SK-MEL-5 (cell line): ENCODE data around the gene RUNDC3A. TPM values are rescaled to one million over a fixed set of nuclear protein-coding genes. Genes with fewer than 3 reads are reported as not detected.
"Not testable (repeated sequence)": the region's sequence is repeated elsewhere in the genome, so short reads cannot be mapped to it uniquely, and the experiment has no call there.

Experiments
- DNase-seq: peaks from one replicate; pipeline ENCODE4 v3.0.0-alpha.2; 2016; ENCODE audit warnings: low read depth, low spot score
- in situ Hi-C: cut with HindIII; loops from 2 replicates; pipeline ENCODE4 v1.10.0; 2016; ENCODE audit warnings: low sequenced_read_pairs, high pct_unique_total_duplicates, low pct_unique_long_range_greater_than_20kb
- small RNA-seq, 2 experiments: library from RNA; depleted of rRNA; stranded (forward); fragments of <200 nt; gene quantifications; one replicate each; pipeline ENCODE3, GENCODE V24; 2014
- total RNA-seq: library from RNA; depleted of rRNA; stranded (reverse); fragments of >200 nt; shearing (Covaris generic); gene quantifications from 2 replicates; pipeline ENCODE4 v1.2.3, GENCODE V29; 2014; rRNA removed

RUNDC3A gene
- total RNA-seq, 1 experiment from 2014 or later = 0.50 TPM

DNA sequence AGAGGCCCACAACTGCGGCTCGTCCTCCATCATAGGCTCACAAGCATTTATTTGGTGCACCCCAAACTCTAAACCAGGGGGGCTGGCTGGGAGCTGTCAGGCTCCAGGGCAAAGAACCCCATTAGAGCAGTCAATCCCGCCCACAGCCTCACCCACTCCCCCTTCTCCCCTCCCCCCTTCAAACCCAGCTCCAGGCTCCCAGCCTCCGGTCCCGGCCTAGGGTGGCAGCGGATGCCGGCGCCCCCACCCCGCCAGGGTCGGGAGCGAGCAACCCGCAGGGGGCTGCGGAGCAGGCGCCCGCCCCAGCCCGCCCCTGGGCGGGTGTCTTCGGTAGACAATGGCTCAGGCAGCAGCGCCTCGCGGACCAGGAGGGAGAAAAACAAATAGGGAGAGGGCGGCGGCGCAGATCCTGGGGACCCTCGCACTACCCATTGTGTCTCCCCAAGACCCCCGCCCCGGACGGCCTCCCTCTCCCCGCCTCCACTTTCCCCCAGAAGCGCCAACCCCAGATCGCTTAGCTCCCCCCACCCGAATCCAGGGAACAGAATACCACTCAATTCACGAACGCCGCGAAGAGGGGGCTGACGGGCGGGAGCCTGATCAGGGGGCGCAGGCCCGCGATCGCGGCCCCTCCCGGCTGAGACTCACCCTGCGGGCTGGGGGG lies 54.7 kb downstream of the RUNDC3A start:
- no peak for DNase-seq
- in situ Hi-C loops = no loop called here

DNA sequence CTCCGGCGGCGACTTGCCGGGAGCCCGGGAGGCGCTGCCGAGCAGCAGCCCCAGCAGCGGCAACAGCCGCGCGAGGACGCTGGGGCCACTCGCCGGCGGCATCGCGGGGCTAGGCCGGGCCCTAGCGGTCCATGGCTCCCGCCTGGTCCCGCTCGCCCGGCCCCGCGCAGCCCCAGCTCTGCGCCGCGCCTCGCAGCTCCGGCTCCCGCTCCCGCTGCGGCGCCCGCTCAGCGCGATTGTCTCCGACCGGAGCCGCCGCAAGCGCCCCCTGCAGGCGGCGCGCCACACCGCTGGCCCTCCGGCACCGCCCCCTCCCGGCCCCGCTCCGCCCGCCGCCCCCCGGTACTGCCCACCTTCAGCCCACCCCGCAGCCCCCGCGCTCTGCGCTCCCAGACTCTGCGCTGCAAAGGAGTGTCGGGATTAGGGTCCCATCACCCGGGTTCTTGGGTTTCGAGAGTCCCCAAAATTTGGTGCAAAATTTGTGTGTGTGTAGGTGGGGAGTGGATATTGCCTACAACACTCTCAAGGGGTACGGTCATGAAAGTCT lies 55.3 kb downstream of the RUNDC3A start, which contains the start of gene FAM171A2:
Gene FAM171A2 (minus strand): TSS at position 241 of the 547 bp plus-strand sequence. CDS start 139 bp downstream, at position 102.
- peak; percentile 56 for DNase-seq
- in situ Hi-C loops = no loop called here

DNA sequence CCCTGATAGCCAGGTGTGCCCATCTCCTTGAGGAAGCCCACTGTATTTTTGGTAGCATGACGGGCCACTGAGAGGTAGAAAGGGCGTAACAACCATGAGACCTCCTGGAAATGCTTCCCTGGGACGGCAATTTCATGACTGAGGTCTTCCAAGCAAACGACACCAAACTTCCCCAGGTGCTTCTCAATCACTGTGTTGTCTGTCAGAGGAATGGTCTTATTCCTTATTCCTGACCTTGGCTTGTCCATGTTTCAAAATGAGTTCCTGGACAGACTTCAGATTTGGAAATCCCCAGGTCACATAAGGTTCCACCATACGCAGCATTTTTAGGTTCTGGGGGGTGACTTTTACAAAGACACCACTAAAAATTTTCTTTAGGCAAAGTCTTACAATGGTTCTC lies 56.6 kb downstream of the RUNDC3A start:
- DNase-seq, in situ Hi-C loops: not testable (repeated sequence)

GRCh38 chr17:44367231-44367979 lies 59.0 kb downstream of the RUNDC3A start:
- in situ Hi-C loops = no loop called here
- DNase-seq = no peak

Small RNAs within 50 kb of the gene (small RNA-seq; reads per million reads assigned to genes)
- gene RF00012 (0 to 0.12 reads per million in 2 experiments), gene RN7SL507P (0 to 1.5 reads per million in 2 experiments), gene RNU6-453P (0 reads per million in 2 experiments)

Other genes with a start within 250 kb of the RUNDC3A start
- 49.2 and 49.8 TPM in 2 replicates for gene LSM12, start 241.9 kb upstream of the RUNDC3A start, total RNA-seq
- gene G6PC3, start 237.9 kb upstream of the RUNDC3A start, total RNA-seq = 81.4 and 84.1 TPM in 2 replicates
- gene HDAC5, start 185.0 kb upstream of the RUNDC3A start, total RNA-seq = 30.6 and 33.7 TPM in 2 replicates
- gene HROB, start 166.7 kb upstream of the RUNDC3A start, total RNA-seq = 3.2 and 4.2 TPM in 2 replicates
- not detected in 2 replicates for gene ASB16, start 137.9 kb upstream of the RUNDC3A start, total RNA-seq
- 25.7 and 27.0 TPM in 2 replicates for gene TMUB2, start 121.6 kb upstream of the RUNDC3A start, total RNA-seq
- gene ATXN7L3, start 108.7 kb upstream of the RUNDC3A start, total RNA-seq = 28.8 and 29.9 TPM in 2 replicates
- 52.9 and 59.1 TPM in 2 replicates for gene UBTF, start 88.9 kb upstream of the RUNDC3A start, total RNA-seq
- gene SLC4A1, start 40.5 kb upstream of the RUNDC3A start, total RNA-seq = 0.05 TPM in 1 of 2 replicates, not detected in the other
- gene SLC25A39, start 16.2 kb downstream of the RUNDC3A start, total RNA-seq = 121 and 134 TPM in 2 replicates
- gene GRN, start 36.7 kb downstream of the RUNDC3A start, total RNA-seq = 197 and 275 TPM in 2 replicates
- 5.0 and 5.3 TPM in 2 replicates for gene FAM171A2, start 55.3 kb downstream of the RUNDC3A start, total RNA-seq
- 0.43 TPM in 1 of 2 replicates, not detected in the other for gene ITGA2B, start 81.0 kb downstream of the RUNDC3A start, total RNA-seq
- 12.0 and 12.3 TPM in 2 replicates for gene GPATCH8, start 194.8 kb downstream of the RUNDC3A start, total RNA-seq
- gene FZD2, start 248.9 kb downstream of the RUNDC3A start, total RNA-seq = 0.55 TPM in 1 of 2 replicates, not detected in the other